Mesendoderm (in vitro differentiated cells): ENCODE data around the gene KRT14.
"Not testable (repeated sequence)": the region's sequence is repeated elsewhere in the genome, so short reads cannot be mapped to it uniquely, and the experiment has no call there.

Experiments used
- DNase-seq: peaks from one replicate; pipeline ENCODE4 v3.0.0; 2013
- H2AK5ac ChIP-seq: 2 replicates; pipeline ENCODE4 v1.6.1; 2013; ENCODE audit warnings: low read length, inconsistent platforms
- H2BK120ac ChIP-seq: 2 replicates; pipeline ENCODE4 v1.6.1; 2013; ENCODE audit warnings: low read depth, mild to moderate bottlenecking, low read length, moderate library complexity, mixed read lengths
- H2BK15ac ChIP-seq: replicated peaks from 2 replicates; pipeline ENCODE4 v1.6.1; 2013; ENCODE audit warnings: low read depth, mild to moderate bottlenecking, moderate library complexity
- H2BK5ac ChIP-seq: 2 replicates; pipeline ENCODE4 v1.6.1; 2013; ENCODE audit warnings: low read length, inconsistent platforms
- H3K18ac ChIP-seq: 2 replicates; pipeline ENCODE4 v1.6.1; 2013; ENCODE audit warnings: mild to moderate bottlenecking, low read length, mixed read lengths
- H3K23ac ChIP-seq: one replicate; pipeline ENCODE4 v1.6.1; 2013; ENCODE audit warnings: low read length
- H3K27ac ChIP-seq: 2 replicates; pipeline ENCODE4 v1.5.1; 2013; ENCODE audit warnings: low read depth, mild to moderate bottlenecking, inconsistent platforms, low read length, moderate library complexity
- H3K27me3 ChIP-seq: 2 replicates; pipeline ENCODE4 v1.6.1; 2013; ENCODE audit warnings: low read length, control low read depth, mild to moderate bottlenecking, inconsistent platforms; ENCODE audit not compliant: insufficient read depth, poor library complexity
- H3K36me3 ChIP-seq: 2 replicates; pipeline ENCODE4 v1.6.1; 2013; ENCODE audit warnings: low read length, inconsistent platforms; ENCODE audit not compliant: control insufficient read depth, insufficient read depth
- H3K4ac ChIP-seq: one replicate; pipeline ENCODE4 v1.6.1; 2013; ENCODE audit warnings: low read depth, mild to moderate bottlenecking, low read length, moderate library complexity
- H3K4me1 ChIP-seq: 2 replicates; pipeline ENCODE4 v1.6.1; 2013; ENCODE audit warnings: low read depth, low read length, inconsistent platforms; ENCODE audit not compliant: control insufficient read depth
- H3K4me2 ChIP-seq: 2 replicates; pipeline ENCODE4 v1.6.1; 2013; ENCODE audit warnings: low read length
- H3K4me3 ChIP-seq: 2 replicates; pipeline ENCODE4 v1.5.1; 2013; ENCODE audit warnings: mild to moderate bottlenecking, low read length
- H3K56ac ChIP-seq: one replicate; pipeline ENCODE4 v1.6.1; 2013; ENCODE audit warnings: low read length
- H3K79me1 ChIP-seq: 2 replicates; pipeline ENCODE4 v1.6.1; 2013; ENCODE audit warnings: low read length, inconsistent platforms
- H3K79me2 ChIP-seq: 2 replicates; pipeline ENCODE4 v1.6.1; 2013; ENCODE audit warnings: mild to moderate bottlenecking, low read length; ENCODE audit not compliant: control insufficient read depth, insufficient read depth
- H3K9ac ChIP-seq: 2 replicates; pipeline ENCODE4 v1.6.1; 2013; ENCODE audit warnings: low read length, inconsistent platforms
- H4K5ac ChIP-seq: one replicate; pipeline ENCODE4 v1.6.1; 2013; ENCODE audit warnings: low read length
- H4K8ac ChIP-seq: one replicate; pipeline ENCODE4 v1.6.1; 2013; ENCODE audit warnings: low read depth, mild to moderate bottlenecking, control low read depth, low read length, moderate library complexity
- WGBS: extraction: QIAGEN DNeasy Blood & Tissue Kit; methylation state at CpG from one replicate; pipeline ENCODE4 v1.1.7; 2013; ENCODE audit warnings: low lambda C conversion rate, missing lambda C conversion rate; ENCODE audit not compliant: insufficient coverage; ENCODE audit errors: extremely low coverage; 5-methylcytosine and 5-hydroxymethylcytosine counted together

Gene KRT14

GRCh38 chr17:41620583-41621434 lies 34.1 kb upstream of the KRT14 start:
- no peak overlapping the region for H3K4me3 ChIP-seq
- WGBS, result no CpG with 5 or more reads among the region's 21 CpGs
- no peak overlapping the region for H4K8ac ChIP-seq
- H3K27me3 ChIP-seq, result no peaks in the 10 kb centered on the region
- no peaks in the 10 kb centered on the region for H3K79me1 ChIP-seq
- no peak overlapping the region for H2BK5ac ChIP-seq
- no peaks in the 10 kb centered on the region for H3K79me2 ChIP-seq
- no peak overlapping the region for H3K9ac ChIP-seq
- H3K4me1 ChIP-seq, result no peaks in the 10 kb centered on the region
- H4K5ac ChIP-seq, result no peak overlapping the region
- H3K23ac ChIP-seq, result no peak overlapping the region
- H3K4ac ChIP-seq, result no peak overlapping the region
- H2AK5ac ChIP-seq, result no peak overlapping the region
- H2BK15ac ChIP-seq, result no peak overlapping the region
- no peak overlapping the region for H3K56ac ChIP-seq
- DNase-seq, result no peak
- H2BK120ac ChIP-seq, result no peak overlapping the region
- no peak overlapping the region for H3K18ac ChIP-seq
- H3K36me3 ChIP-seq, result no peaks in the 10 kb centered on the region
- no peak overlapping the region for H3K4me2 ChIP-seq
- H3K27ac ChIP-seq, result no peak overlapping the region

- H3K4me1 ChIP-seq, H3K56ac ChIP-seq, H3K23ac ChIP-seq, H3K79me2 ChIP-seq, H3K36me3 ChIP-seq, H4K8ac ChIP-seq, DNase-seq, H3K4me2 ChIP-seq, H3K27me3 ChIP-seq, H3K4me3 ChIP-seq, H3K79me1 ChIP-seq, H4K5ac ChIP-seq, H2AK5ac ChIP-seq, H2BK5ac ChIP-seq, H3K27ac ChIP-seq, H3K4ac ChIP-seq, H2BK120ac ChIP-seq, H3K18ac ChIP-seq, H3K9ac ChIP-seq, H2BK15ac ChIP-seq: not testable (repeated sequence)
- no CpG with 5 or more reads among the region's 6 CpGs for WGBS
These were observed 33.4 kb upstream of the KRT14 start for GRCh38 chr17:41619927-41620582.

- no peaks in the 10 kb centered on the region for H3K4me1 ChIP-seq
- H2AK5ac ChIP-seq, result no peak overlapping the region
- H3K23ac ChIP-seq, result no peak overlapping the region
- DNase-seq, result no peak
- H2BK120ac ChIP-seq, result no peak overlapping the region
- H3K4ac ChIP-seq, result no peak overlapping the region
- H4K5ac ChIP-seq, result no peak overlapping the region
- no peak overlapping the region for H3K4me2 ChIP-seq
- H3K56ac ChIP-seq, result no peak overlapping the region
- no peak overlapping the region for H4K8ac ChIP-seq
- H3K4me3 ChIP-seq, result no peak overlapping the region
- H3K36me3 ChIP-seq, result no peaks in the 10 kb centered on the region
- H2BK5ac ChIP-seq, result no peak overlapping the region
- H3K79me2 ChIP-seq, result no peaks in the 10 kb centered on the region
- no peaks in the 10 kb centered on the region for H3K27me3 ChIP-seq
- no peaks in the 10 kb centered on the region for H3K79me1 ChIP-seq
- H3K18ac ChIP-seq, result no peak overlapping the region
- H3K9ac ChIP-seq, result no peak overlapping the region
- no peak overlapping the region for H2BK15ac ChIP-seq
- no peak overlapping the region for H3K27ac ChIP-seq
- WGBS, result no CpG with 5 or more reads among the region's 20 CpGs
These were observed 32.6 kb upstream of the KRT14 start for GRCh38 chr17:41619036-41619926.

GRCh38 chr17:41618341-41619035 lies 31.8 kb upstream of the KRT14 start:
- H3K9ac ChIP-seq, result no peak overlapping the region
- H3K18ac ChIP-seq, result no peak overlapping the region
- no peaks in the 10 kb centered on the region for H3K79me2 ChIP-seq
- H2BK15ac ChIP-seq, result no peak overlapping the region
- H3K79me1 ChIP-seq, result no peaks in the 10 kb centered on the region
- H3K4me1 ChIP-seq, result no peaks in the 10 kb centered on the region
- H4K8ac ChIP-seq, result no peak overlapping the region
- no peak overlapping the region for H3K23ac ChIP-seq
- no peak overlapping the region for H2BK120ac ChIP-seq
- no CpG with 5 or more reads among the region's 13 CpGs for WGBS
- H3K27ac ChIP-seq, result no peak overlapping the region
- no peak for DNase-seq
- no peaks in the 10 kb centered on the region for H3K27me3 ChIP-seq
- H3K4ac ChIP-seq, result no peak overlapping the region
- H2BK5ac ChIP-seq, result no peak overlapping the region
- H3K36me3 ChIP-seq, result no peaks in the 10 kb centered on the region
- H4K5ac ChIP-seq, result no peak overlapping the region
- no peak overlapping the region for H3K56ac ChIP-seq
- no peak overlapping the region for H3K4me3 ChIP-seq
- H3K4me2 ChIP-seq, result no peak overlapping the region
- H2AK5ac ChIP-seq, result no peak overlapping the region

- Histone ChIP-seq H2BK15ac (no peak overlapping the region), H3K27ac (no peak overlapping the region), H3K79me2 (no peaks in the 10 kb centered on the region), H3K79me1 (no peaks in the 10 kb centered on the region), H2BK120ac (no peak overlapping the region), H2BK5ac (no peak overlapping the region), H3K36me3 (no peaks in the 10 kb centered on the region), H3K4me3 (no peak overlapping the region), H4K8ac (no peak overlapping the region), H3K23ac (no peak overlapping the region), H3K18ac (no peak overlapping the region), H2AK5ac (no peak overlapping the region), H3K4ac (no peak overlapping the region), H3K4me1 (no peaks in the 10 kb centered on the region), H3K27me3 (no peaks in the 10 kb centered on the region), H3K4me2 (no peak overlapping the region), H3K56ac (no peak overlapping the region), H3K9ac (no peak overlapping the region), H4K5ac (no peak overlapping the region)
- no peak for DNase-seq
- WGBS, result no CpG with 5 or more reads among the region's 11 CpGs
These were observed 31.0 kb upstream of the KRT14 start for GRCh38 chr17:41617698-41618097.
